Activated CD8-positive, alpha-beta T cell treated with anti-CD3 and anti-CD28 coated beads for 36 hours (primary cell): ENCODE data around the gene SUSD2. TPM values are rescaled to one million over a fixed set of nuclear protein-coding genes. Genes with fewer than 3 reads are reported as not detected.
"Not testable (repeated sequence)": the region's sequence is repeated elsewhere in the genome, so short reads cannot be mapped to it uniquely, and the experiment has no call there.

Source experiments
- ATAC-seq: fragments of 200-7000 bp; cut with Tn5 transposase; one replicate; pipeline ENCODE4 v1.10.0; 2021; ENCODE audit warnings: mild to moderate bottlenecking, moderate library complexity
- CTCF ChIA-PET: fragments of 350-600 bp; sonication (Branson Sonifier 250); formaldehyde crosslinking; loops from one replicate; lab custom pipeline; 2021; ENCODE audit warnings: antibody characterized with exemption; lab: Charles Lee
- POLR2A ChIA-PET: fragments of 350-600 bp; sonication (Branson Sonifier 250); formaldehyde crosslinking; loops from one replicate; lab custom pipeline; 2021; ENCODE audit warnings: antibody characterized with exemption; lab: Charles Lee
- DNase-seq: peaks from one replicate; pipeline ENCODE4 v3.0.0-alpha.2; 2020
- H3K27ac Mint-ChIP-seq: one replicate; pipeline ENCODE4 v1.8.0; 2021; ENCODE audit warnings: mild to moderate bottlenecking, mixed read lengths
- H3K27me3 Mint-ChIP-seq: one replicate; pipeline ENCODE4 v1.8.0; 2021; ENCODE audit warnings: mixed read lengths
- H3K36me3 Mint-ChIP-seq: one replicate; pipeline ENCODE4 v1.8.0; 2021; ENCODE audit warnings: low read depth, mixed read lengths
- H3K4me1 Mint-ChIP-seq: one replicate; pipeline ENCODE4 v1.8.0; 2021; ENCODE audit warnings: low read depth, mixed read lengths
- H3K4me3 Mint-ChIP-seq: one replicate; pipeline ENCODE4 v1.8.0; 2021; ENCODE audit warnings: mild to moderate bottlenecking, moderate library complexity, mixed read lengths
- H3K9me3 Mint-ChIP-seq: one replicate; pipeline ENCODE4 v1.8.0; 2021; ENCODE audit warnings: mixed read lengths
- intact Hi-C: fragments of 100-400 bp; cut with micrococcal nuclease; formaldehyde crosslinking; loops from one replicate; pipeline ENCODE4 v1.10.0; 2022
- total RNA-seq, 2 experiments: library from RNA; stranded (reverse); gene quantifications; one replicate each; pipeline ENCODE4 v1.2.3, GENCODE V29; 2021
- TF ChIP-seq, protein P1 (sequence below): fragments of 200-600 bp; IDR thresholded peaks from one replicate; pipeline ENCODE4 v1.8.0; 2022; ENCODE audit warnings: antibody characterized with exemption, mild to moderate bottlenecking

The SUSD2 gene
- total RNA-seq, 2 experiments from 2014 or later: 0.65 to 0.95 TPM

DNA sequence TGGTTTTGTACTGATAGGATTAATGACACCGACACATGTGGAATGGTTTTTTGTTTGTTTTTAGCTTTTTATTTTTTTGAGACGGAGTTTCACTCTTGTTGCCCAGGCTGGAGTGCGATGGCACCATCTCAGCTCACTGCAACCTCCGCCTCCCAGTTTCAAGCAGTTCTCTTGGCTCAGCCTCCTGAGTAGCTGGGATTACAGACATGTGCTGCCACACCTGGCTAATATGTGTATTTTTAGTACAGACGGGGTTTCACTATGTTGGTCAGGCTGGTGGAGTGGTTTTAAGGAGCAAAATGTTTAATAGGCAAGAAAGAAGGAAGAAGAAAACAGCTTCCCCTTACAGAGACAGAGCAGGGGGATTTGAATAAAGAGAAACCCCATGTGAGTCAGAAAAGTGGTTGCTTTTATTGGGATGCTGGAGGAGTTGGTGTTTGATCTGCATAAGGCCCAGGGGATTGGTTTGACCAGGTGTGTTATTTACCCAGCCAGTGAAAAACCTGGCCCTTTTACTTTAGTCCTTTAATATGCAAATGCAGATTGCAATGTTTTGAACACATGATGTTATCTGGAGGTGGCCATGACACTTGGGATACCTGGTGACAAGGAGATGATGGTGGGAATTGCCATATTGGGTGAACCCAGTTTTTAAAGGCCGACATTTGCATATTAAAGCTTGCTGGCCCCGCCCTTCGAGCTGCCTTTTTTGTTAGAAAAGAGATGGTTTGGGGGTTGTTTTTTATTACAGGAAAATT lies 24.3 kb downstream of the SUSD2 start:
- Mint-ChIP-seq H3K4me3 (no peak overlapping the region), H3K27me3 (no peaks in the 10 kb centered on the region), H3K36me3 (no peaks in the 10 kb centered on the region), H3K4me1 (peaks cover 22% of the 10 kb centered on the region), H3K27ac (no peak overlapping the region), H3K9me3 (no peaks in the 10 kb centered on the region)
- ChIA-PET CTCF (interaction anchor here (1.2 to 2.0 kb wide), 2 partner anchors 16 to 21 kb away, joined by 4 to 5 read pairs; no protein-coding TSS in a partner anchor), POLR2A (no interaction called here)
- TF ChIP-seq, protein P1, sequence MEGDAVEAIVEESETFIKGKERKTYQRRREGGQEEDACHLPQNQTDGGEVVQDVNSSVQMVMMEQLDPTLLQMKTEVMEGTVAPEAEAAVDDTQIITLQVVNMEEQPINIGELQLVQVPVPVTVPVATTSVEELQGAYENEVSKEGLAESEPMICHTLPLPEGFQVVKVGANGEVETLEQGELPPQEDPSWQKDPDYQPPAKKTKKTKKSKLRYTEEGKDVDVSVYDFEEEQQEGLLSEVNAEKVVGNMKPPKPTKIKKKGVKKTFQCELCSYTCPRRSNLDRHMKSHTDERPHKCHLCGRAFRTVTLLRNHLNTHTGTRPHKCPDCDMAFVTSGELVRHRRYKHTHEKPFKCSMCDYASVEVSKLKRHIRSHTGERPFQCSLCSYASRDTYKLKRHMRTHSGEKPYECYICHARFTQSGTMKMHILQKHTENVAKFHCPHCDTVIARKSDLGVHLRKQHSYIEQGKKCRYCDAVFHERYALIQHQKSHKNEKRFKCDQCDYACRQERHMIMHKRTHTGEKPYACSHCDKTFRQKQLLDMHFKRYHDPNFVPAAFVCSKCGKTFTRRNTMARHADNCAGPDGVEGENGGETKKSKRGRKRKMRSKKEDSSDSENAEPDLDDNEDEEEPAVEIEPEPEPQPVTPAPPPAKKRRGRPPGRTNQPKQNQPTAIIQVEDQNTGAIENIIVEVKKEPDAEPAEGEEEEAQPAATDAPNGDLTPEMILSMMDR: no peak
- DNase-seq: no peak
- intact Hi-C loops: no loop called here
- no peak for ATAC-seq

DNA sequence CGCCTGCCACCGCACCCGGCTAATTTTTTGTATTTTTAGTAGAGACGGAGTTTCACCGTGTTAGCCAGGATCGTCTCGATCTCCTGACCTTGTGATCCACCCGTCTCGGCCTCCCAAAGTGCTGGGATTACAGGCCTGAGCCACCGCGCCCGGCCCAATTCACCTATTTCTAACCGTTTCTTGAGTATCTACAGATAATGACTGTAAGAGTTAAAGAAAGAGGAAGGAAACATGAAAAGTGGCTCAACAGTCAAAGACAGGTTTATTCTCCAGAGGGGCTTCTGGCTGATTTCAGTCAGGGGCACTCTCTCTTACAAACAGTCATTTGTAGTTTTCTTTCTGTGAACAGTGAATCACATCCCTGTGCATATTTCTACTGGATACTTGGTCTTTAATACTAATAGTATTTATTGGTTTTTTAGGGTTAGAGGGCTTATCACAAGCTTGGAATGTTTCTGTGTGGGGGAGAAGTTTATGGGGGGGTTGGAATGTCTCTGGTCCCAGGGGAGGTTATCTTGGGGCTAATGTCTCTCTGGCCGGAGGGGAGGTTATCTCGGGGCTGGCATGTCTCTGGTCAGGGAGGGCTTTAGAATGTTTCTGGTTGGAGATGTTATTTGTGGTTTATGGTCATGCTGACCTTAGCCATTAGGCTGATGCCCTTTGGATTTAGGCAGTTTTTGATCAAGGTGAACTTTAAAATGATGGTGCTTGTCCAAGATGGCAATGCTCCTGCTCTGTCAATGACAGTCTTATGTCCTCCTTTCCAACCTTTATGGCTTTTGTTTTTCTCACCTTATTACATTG lies 25.4 kb downstream of the SUSD2 start:
- H3K27ac Mint-ChIP-seq, H3K36me3 Mint-ChIP-seq, ATAC-seq, H3K9me3 Mint-ChIP-seq, intact Hi-C loops, DNase-seq, H3K27me3 Mint-ChIP-seq, H3K4me3 Mint-ChIP-seq, POLR2A ChIA-PET: not testable (repeated sequence)
- H3K4me1 Mint-ChIP-seq: peaks cover 22% of the 10 kb centered on the region
- CTCF ChIA-PET: interaction anchor here (1.1 to 2.0 kb wide), 3 partner anchors 17 to 24 kb away, joined by 4 to 5 read pairs (median 4); no protein-coding TSS in a partner anchor

DNA sequence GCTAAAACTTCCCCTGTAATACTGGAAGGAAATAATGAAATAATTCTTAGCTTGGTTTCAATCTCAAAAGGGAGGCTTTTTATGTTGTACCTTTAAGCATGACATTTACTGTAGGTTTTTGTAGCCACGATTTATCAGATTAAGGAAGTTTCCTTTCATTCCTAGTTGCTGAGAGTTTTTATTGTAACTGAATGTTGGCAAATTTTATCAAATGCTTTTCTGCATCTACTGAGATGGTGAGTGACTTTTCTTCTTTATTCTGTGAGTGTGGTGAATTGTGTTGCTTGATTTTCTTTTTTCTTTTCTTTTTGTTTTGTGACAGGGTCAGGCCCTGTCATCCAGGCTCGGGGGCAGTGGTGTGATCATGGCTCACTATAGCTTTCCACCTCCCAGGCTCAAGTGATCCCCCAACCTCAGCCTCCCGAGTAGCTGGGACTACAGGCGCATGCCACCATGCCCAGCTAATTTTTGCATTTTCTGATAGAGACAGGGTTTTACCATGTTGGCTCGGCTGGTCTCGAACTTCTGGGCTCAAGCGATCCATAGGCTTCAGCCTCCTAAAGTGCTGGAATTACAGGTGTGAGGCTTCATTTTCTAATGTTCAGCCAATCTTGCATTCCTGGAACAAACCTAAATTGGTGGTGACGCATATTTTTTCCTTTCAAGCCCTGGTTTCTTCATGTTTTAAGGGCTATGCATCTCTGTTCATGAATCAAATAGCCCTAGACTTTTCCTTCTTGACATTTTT lies 26.2 kb downstream of the SUSD2 start:
- Mint-ChIP-seq H3K4me3 (no peak overlapping the region), H3K9me3 (no peaks in the 10 kb centered on the region), H3K27ac (peak overlapping the region; percentile 43), H3K36me3 (no peaks in the 10 kb centered on the region), H3K27me3 (no peaks in the 10 kb centered on the region), H3K4me1 (peaks cover 22% of the 10 kb centered on the region)
- ATAC-seq (no peak), DNase-seq (no peak)
- POLR2A ChIA-PET: no interaction called here
- TF ChIP-seq, protein P1: no peak
- intact Hi-C loops: no loop called here
- CTCF ChIA-PET: interaction anchor here (0.9 to 2.0 kb wide), 3 partner anchors 19 to 32 kb away, joined by 3 to 5 read pairs (median 4); no protein-coding TSS in a partner anchor

DNA sequence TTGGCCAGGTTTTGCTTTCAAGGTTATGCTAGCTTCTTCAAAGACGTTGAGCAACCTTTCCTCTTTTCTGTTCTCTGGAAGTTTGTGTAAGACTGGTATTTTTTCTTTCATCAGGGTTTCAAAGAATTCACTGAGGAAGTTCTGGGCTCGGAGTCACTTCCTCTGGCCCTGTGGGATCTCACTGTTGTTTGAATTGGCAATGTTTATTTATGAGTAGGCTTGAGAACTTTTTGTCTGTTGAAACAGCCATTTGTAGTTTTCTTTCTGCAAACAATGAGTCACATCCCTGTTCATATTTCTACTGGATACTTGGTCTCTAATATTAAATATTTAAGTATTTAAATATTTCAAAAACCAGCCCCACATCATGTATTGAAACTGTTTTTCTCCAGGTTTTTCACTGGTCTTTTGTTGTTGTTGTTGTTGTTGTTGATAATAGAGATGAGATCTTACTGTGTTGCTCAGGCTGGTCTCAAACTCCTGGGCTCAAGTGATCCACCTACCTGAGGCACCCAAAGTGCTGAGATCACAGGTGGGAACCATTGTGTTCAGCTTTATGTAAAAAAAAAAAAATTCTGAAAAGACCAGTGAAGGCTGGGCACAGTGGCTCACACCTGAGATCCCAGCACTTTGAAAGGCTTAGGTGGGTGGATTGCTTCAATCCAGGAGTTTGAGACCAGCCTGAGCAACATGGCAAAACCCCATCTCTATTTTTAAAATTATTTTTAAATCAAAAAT lies 26.9 kb downstream of the SUSD2 start:
- H3K4me3 Mint-ChIP-seq: no peak overlapping the region
- POLR2A ChIA-PET: no interaction called here
- CTCF ChIA-PET: interaction anchor here (0.9 to 1.3 kb wide), 4 partner anchors 18 to 33 kb away, joined by 3 to 4 read pairs (median 3); no protein-coding TSS in a partner anchor
- H3K36me3 Mint-ChIP-seq: no peaks in the 10 kb centered on the region
- H3K9me3 Mint-ChIP-seq: no peaks in the 10 kb centered on the region
- H3K27ac Mint-ChIP-seq: peak overlapping the region; percentile 43
- no peak for ATAC-seq
- intact Hi-C loops: no loop called here
- DNase-seq: no peak
- H3K27me3 Mint-ChIP-seq: no peaks in the 10 kb centered on the region
- H3K4me1 Mint-ChIP-seq: peaks cover 22% of the 10 kb centered on the region
- TF ChIP-seq, protein P1: no peak

DNA sequence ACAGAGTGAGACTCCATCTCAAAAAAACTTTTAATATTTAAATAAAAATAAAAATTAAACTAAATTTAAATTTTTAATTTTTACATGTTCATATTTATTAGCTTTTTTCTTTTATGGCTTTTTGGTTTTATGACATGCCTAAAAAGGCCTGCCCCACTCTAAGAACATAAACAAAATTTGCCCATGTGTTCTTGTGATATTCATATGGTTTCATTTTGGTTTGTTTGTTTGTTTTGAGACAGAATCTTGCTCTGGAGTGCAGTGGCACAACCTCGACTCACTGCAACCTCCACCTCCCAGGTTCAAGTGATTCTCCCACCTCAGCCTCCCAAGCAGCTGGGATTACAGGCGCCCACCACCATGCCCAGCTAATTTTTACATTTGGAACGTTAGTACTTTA lies 27.7 kb downstream of the SUSD2 start:
- no peak for DNase-seq
- H3K27ac Mint-ChIP-seq: no peak overlapping the region
- intact Hi-C loops: no loop called here
- no peaks in the 10 kb centered on the region for H3K36me3 Mint-ChIP-seq
- TF ChIP-seq, protein P1: no peak
- H3K4me1 Mint-ChIP-seq: peaks cover 22% of the 10 kb centered on the region
- ATAC-seq: no peak
- H3K4me3 Mint-ChIP-seq: no peak overlapping the region
- ChIA-PET POLR2A (no interaction called here), CTCF (interaction anchor here (1.1 to 1.3 kb wide), 2 partner anchors 18 to 23 kb away, joined by 3 read pairs; no protein-coding TSS in a partner anchor)
- no peaks in the 10 kb centered on the region for H3K27me3 Mint-ChIP-seq
- no peaks in the 10 kb centered on the region for H3K9me3 Mint-ChIP-seq
